ENCODE results near the gene CPPED1.

DNA sequence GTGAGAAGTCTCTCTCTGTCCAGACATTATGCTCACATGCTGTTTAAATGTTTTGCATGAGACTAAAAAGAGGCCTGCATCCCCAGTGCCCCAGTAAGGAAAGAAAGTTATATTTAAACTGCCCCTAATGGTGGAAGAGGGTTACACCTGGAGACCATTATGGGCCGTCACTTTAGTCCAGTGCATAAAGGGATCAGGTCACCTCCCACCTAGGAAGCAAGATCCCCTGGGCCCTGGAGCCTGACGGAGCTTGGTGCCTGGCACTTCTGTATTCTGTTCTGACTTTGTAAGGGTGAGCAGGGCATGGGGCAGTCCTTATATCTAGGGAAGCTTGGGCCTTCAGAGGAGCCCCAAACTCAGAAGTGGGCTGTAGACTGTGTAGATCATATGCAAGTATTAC lies 67.9 kb downstream of the CPPED1 start:
- TF ChIP-seq, protein P1, sequence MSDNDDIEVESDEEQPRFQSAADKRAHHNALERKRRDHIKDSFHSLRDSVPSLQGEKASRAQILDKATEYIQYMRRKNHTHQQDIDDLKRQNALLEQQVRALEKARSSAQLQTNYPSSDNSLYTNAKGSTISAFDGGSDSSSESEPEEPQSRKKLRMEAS (IDR thresholded peaks at IDR 0.05), result no peak
- TF ChIP-seq POLR2AphosphoS5 (IDR thresholded peaks at IDR 0.05; ENCODE audit: low read depth, low read length) (no peak), ZNF274 (IDR thresholded peaks at IDR 0.05; ENCODE audit: low read depth, low read length) (no peak), POLR2A (IDR thresholded peaks at IDR 0.05; ENCODE audit: borderline replicate concordance, extremely low read depth, insufficient read depth, insufficient read length) (no peak), ELF1 (IDR thresholded peaks at IDR 0.05; ENCODE audit: borderline replicate concordance, low read depth) (no peak), RAD21 (IDR thresholded peaks at IDR 0.05; ENCODE audit: low read depth) (no peak), CBX3 (IDR thresholded peaks at IDR 0.05; ENCODE audit: low read depth) (no peak), EZH2 (IDR thresholded peaks at IDR 0.05) (no peak), SRF (IDR thresholded peaks at IDR 0.05; ENCODE audit: low read depth) (no peak), ZFX (IDR thresholded peaks at IDR 0.05) (no peak), YY1 (IDR thresholded peaks at IDR 0.05; ENCODE audit: extremely low read depth, insufficient replicate concordance, low read depth, low read length) (no peak)
- TF ChIP-seq, protein P2, sequence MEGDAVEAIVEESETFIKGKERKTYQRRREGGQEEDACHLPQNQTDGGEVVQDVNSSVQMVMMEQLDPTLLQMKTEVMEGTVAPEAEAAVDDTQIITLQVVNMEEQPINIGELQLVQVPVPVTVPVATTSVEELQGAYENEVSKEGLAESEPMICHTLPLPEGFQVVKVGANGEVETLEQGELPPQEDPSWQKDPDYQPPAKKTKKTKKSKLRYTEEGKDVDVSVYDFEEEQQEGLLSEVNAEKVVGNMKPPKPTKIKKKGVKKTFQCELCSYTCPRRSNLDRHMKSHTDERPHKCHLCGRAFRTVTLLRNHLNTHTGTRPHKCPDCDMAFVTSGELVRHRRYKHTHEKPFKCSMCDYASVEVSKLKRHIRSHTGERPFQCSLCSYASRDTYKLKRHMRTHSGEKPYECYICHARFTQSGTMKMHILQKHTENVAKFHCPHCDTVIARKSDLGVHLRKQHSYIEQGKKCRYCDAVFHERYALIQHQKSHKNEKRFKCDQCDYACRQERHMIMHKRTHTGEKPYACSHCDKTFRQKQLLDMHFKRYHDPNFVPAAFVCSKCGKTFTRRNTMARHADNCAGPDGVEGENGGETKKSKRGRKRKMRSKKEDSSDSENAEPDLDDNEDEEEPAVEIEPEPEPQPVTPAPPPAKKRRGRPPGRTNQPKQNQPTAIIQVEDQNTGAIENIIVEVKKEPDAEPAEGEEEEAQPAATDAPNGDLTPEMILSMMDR (IDR thresholded peaks at IDR 0.05 in 2 of 3, conservative IDR thresholded peaks at IDR 0.05 in 1 of 3; ENCODE audit: borderline replicate concordance in 1 of 3, insufficient read depth in 1 of 3, low read depth in 2 of 3, low read length in 2 of 3), result no peak
- TF ChIP-seq, protein P3, sequence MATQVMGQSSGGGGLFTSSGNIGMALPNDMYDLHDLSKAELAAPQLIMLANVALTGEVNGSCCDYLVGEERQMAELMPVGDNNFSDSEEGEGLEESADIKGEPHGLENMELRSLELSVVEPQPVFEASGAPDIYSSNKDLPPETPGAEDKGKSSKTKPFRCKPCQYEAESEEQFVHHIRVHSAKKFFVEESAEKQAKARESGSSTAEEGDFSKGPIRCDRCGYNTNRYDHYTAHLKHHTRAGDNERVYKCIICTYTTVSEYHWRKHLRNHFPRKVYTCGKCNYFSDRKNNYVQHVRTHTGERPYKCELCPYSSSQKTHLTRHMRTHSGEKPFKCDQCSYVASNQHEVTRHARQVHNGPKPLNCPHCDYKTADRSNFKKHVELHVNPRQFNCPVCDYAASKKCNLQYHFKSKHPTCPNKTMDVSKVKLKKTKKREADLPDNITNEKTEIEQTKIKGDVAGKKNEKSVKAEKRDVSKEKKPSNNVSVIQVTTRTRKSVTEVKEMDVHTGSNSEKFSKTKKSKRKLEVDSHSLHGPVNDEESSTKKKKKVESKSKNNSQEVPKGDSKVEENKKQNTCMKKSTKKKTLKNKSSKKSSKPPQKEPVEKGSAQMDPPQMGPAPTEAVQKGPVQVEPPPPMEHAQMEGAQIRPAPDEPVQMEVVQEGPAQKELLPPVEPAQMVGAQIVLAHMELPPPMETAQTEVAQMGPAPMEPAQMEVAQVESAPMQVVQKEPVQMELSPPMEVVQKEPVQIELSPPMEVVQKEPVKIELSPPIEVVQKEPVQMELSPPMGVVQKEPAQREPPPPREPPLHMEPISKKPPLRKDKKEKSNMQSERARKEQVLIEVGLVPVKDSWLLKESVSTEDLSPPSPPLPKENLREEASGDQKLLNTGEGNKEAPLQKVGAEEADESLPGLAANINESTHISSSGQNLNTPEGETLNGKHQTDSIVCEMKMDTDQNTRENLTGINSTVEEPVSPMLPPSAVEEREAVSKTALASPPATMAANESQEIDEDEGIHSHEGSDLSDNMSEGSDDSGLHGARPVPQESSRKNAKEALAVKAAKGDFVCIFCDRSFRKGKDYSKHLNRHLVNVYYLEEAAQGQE (IDR thresholded peaks at IDR 0.05; ENCODE audit: low read depth), result no peak
- TF ChIP-seq, protein P4, sequence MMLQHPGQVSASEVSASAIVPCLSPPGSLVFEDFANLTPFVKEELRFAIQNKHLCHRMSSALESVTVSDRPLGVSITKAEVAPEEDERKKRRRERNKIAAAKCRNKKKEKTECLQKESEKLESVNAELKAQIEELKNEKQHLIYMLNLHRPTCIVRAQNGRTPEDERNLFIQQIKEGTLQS (IDR thresholded peaks at IDR 0.05), result no peak
